GM21825 (cell line): Measurements from ENCODE around the gene DENND2C.

Source experiments
- ATAC-seq: cut with Tn5 transposase; IDR thresholded peaks from one replicate; pipeline ENCODE4 v1.9.1; 2021; ENCODE audit warnings: mild to moderate bottlenecking, moderate library complexity; ENCODE audit not compliant: unreplicated experiment

DENND2C gene

DNA sequence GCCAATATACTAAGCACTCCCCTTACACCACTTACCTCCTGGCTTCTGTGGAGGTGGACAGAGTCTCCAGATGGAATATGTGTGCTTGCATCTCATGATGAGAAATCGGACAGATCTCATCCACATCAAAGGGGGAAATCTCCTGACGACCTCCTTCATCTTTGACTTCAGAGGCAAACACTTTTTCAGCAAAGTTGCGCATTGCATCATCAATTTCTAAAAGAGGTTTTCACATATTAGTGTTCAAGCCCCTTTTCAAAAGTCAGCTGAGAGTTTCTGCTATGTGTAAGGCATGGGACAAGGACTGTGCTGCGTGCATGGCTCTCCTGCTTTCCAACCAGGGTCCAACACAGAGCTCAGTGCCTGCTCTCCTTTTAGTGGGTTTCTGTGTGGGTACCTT, 18.7 kb upstream of the DENND2C start:
- ATAC-seq = no peak

- ATAC-seq = no peak
These were observed 16.0 kb upstream of the DENND2C start for GRCh38 chr1:114685851-114686250.

GRCh38 chr1:114677691-114678090, 7.8 kb upstream of the DENND2C start:
- no peak for ATAC-seq

GRCh38 chr1:114676115-114676514, 6.3 kb upstream of the DENND2C start:
- no peak for ATAC-seq

GRCh38 chr1:114671939-114672275, 2.1 kb upstream of the DENND2C start:
- ATAC-seq = no peak

DNA sequence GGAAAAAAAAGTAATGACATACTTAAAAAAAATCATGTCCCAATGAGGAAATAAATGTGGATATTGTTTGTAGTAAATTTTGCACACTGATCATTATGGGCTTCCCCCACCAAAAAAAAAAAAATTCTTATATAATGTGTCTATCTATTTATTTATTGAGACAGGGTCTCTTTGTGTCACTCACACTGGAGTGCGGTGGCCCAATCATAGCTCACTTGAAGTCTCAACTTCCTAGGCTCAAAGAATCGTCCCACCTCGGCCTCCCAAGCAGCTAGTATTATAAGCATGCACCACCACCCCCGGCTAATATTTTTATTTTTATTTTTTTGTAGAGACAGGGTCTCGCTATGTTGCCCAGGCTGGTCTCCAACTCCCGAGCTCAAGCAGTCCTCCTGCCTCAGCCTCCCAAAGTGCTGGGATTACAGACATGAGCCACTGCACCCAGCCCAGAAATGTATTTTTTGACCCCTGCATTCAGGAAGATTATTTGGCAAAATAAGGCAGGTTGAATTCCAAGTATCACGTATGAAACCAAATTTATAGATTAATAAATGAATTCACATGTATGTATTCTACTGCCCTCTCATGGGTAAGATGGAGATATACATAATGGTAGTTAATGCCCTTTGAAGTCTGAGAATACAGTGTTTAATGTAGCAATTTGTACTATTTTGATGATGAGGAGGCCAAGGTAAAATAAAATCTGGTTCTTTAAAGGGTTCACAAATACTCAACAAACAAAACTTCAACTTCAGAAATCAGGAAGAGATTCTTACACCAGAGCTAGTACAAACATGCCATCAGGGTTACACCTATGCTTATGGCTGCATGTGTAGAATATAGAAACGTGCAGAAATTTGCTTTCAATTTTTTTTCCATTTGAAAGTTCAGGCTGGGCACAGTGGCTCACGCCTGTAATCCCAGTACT, 1.4 kb upstream of the DENND2C start:
- ATAC-seq = no peak

DNA sequence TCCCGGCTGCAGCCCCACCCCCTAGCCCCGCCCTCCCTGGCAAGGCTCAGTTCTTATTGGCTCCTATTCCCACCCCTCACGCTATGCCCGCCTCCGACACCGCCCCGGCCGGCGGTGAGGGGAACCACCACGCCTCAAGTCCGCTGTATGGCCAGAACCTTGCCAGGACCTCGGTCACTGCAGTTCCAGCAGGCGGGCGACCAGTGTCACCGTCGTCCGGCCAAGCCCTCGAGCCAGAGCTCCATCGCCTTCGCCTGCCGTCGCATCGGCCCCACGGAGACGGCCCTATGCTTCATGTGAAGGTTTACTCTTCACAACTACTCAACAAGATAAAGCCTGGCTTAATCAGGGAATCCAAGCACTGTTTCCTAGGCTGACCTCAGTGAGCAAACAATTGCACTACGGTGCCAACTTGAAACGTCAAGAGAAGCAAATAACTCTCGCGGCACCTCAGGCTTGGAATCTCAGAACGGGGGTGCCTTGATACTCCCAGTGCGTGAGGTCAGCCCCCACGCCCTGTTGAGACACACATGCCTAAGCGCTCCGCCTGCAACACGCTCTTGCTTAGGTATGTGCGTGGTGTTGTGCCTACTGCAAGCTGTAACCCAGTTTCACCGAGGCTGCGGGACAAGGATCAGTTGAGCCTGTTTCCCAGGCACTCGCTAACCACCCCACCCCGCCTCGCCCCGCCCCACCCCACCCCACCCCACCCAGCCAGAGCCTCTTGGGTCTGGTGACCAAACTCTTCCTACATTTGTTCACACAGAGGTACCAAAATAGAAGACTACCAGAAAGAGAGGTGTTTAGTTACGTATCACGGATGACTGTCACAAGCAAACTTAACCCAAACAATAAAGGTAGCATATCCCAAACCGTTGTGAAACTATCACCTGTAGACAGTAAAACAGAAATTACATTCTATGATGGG, 498 bp upstream of the DENND2C start:
- peak; percentile 97 for ATAC-seq

GRCh38 chr1:114668784-114669561, 876 bp downstream of the DENND2C start:
- ATAC-seq = no peak

GRCh38 chr1:114668373-114668772, 1.5 kb downstream of the DENND2C start:
- no peak for ATAC-seq

DNA sequence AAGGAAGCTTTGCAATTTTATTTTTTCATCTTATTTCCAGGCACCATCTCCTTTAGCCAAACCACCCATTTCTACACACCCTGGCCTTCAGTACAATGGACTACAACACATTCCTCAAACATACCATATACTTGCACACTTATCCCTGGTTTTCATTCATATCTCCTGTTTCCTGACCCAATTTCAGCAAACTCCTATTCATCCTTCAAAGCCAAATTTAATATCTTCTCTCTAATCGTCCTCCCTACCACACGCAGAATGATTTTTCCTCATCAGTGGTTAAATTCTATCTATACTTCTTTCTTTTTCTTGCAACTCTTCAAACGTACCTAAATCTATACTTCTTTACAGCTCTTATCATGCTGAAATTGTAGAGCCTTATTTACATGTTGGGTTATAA, 2.9 kb downstream of the DENND2C start:
- ATAC-seq = no peak

DNA sequence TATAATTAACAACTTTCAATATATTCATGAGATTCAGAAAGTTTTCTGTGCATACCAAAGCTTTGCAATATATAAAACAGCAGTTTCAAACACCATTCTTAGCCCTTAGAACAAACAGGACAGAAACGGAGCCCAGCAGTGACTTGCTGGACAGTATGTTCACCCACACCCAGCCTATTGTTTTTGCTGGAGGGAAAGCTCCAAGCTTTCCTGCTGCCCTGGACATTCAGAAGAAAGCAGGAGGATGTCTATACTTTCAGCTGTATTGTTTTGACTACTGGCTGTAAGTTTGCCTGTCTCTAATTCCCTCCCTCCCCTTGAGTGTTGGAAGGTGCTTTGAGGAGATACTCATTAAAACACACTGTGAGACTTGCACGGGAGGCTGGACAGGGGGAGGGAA, 9.6 kb downstream of the DENND2C start:
- no peak for ATAC-seq

GRCh38 chr1:114651893-114652292, 18.0 kb downstream of the DENND2C start:
- no peak for ATAC-seq

- ATAC-seq = no peak
These were observed 21.3 kb downstream of the DENND2C start for GRCh38 chr1:114648503-114648902.

GRCh38 chr1:114641377-114641776, 28.5 kb downstream of the DENND2C start:
- no peak for ATAC-seq

DNA sequence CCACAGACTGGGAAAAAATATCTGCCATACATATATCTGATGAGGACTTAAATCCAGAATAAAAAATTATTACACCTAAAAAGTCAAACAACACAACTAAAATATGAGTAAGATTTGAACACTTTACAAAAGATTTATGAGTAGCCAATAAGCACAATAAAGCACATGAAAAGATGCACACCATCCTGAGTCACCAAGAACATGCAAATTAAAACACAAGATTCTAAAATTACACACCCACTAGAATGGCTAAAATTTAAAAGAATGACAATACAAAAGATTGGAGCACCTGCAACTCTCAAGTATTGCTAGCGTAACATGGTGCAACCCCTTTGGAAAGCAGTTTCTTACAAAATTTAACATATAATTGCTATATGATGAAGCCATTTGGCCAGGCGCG, 30.9 kb downstream of the DENND2C start:
- no peak for ATAC-seq

GRCh38 chr1:114632427-114632826, 37.4 kb downstream of the DENND2C start:
- no peak for ATAC-seq

GRCh38 chr1:114627107-114627506, 42.7 kb downstream of the DENND2C start:
- ATAC-seq = no peak

GRCh38 chr1:114623364-114623763, 46.5 kb downstream of the DENND2C start:
- no peak for ATAC-seq

DNA sequence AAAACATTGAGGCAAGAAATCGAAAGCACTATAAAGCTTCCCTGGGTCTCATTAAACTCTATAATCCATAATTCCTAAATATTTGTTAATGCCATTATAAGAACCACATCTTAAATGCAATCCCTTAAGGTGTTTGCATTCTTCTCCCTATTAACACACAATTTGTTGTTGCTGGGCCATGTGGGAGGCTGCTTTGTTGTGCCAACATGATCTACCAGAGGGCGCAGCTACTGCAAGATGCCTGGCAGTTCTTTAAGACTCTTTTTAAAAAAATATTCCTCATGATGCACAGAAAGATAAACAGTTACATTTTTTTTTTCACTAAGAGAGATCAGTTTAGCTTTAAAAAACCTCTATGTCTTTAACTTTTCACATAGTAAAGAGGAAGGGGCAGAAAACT, 49.4 kb downstream of the DENND2C start:
- no peak for ATAC-seq

- ATAC-seq = no peak
These were observed 51.2 kb downstream of the DENND2C start for GRCh38 chr1:114618606-114619005.
